ENCODE data around the gene ZBTB40. TPM values are rescaled to one million over a fixed set of nuclear protein-coding genes. Genes with fewer than 3 reads are reported as not detected.

ZBTB40 gene
- total RNA-seq, 1 experiment from 2014 or later, result 16.3 TPM

- Histone ChIP-seq H3K4me1 (ENCODE audit: insufficient read depth, low read length) (no peaks in the 10 kb centered on the region), H3K4me2 (ENCODE audit: insufficient read depth, insufficient read length, low read length) (no peak overlapping the region), H2BK20ac (ENCODE audit: low read depth, low read length, poor library complexity, severe bottlenecking) (no peak overlapping the region), H2BK12ac (ENCODE audit: insufficient read length, low read depth, low read length) (no peak overlapping the region), H3K27ac (ENCODE audit: insufficient read length, low read depth, low read length) (no peak overlapping the region), H4K8ac (replicated peaks; ENCODE audit: insufficient read length, low read depth, low read length) (no peak overlapping the region), H3K9ac (ENCODE audit: extremely low read depth, insufficient read length, low read length) (no peak overlapping the region), H2AFZ (ENCODE audit: low read length) (no peak overlapping the region), H3K14ac (ENCODE audit: insufficient read depth, low read length) (no peak overlapping the region), H3K23me2 (ENCODE audit: insufficient read length, low read depth, low read length, poor library complexity, severe bottlenecking) (peaks cover 4% of the 10 kb centered on the region), H3K79me2 (ENCODE audit: insufficient read depth, low read length) (no peaks in the 10 kb centered on the region; the same call in 1 of the 2 replicates), H4K5ac (ENCODE audit: insufficient read length, low read depth, low read length) (no peak overlapping the region), H3K27me3 (ENCODE audit: insufficient read depth, low read length) (no peaks in the 10 kb centered on the region; the same call in 1 of the 2 replicates), H2BK5ac (ENCODE audit: insufficient read length, low read length) (no peak overlapping the region), H3K18ac (ENCODE audit: insufficient read length, low read depth, low read length) (no peak overlapping the region), H3K79me1 (ENCODE audit: insufficient read depth, low read depth, low read length, poor library complexity, severe bottlenecking) (no peaks in the 10 kb centered on the region), H2BK15ac (ENCODE audit: low read depth, low read length) (no peak overlapping the region), H3K4ac (ENCODE audit: low read depth, low read length) (no peak overlapping the region), H3K9me3 (ENCODE audit: control insufficient read depth, low read depth, low read length) (no peaks in the 10 kb centered on the region), H2BK120ac (ENCODE audit: low read depth, low read length, poor library complexity, severe bottlenecking) (no peak overlapping the region), H3K23ac (ENCODE audit: insufficient read length, low read depth, low read length) (no peak overlapping the region), H3T11ph (ENCODE audit: low read length) (no peak overlapping the region), H4K20me1 (ENCODE audit: control insufficient read depth, insufficient read depth, insufficient read length) (no peaks in the 10 kb centered on the region), H2AK5ac (ENCODE audit: insufficient read length, low read length) (no peak overlapping the region), H3K56ac (ENCODE audit: insufficient read length, low read depth, low read length) (no peak overlapping the region), H4K91ac (ENCODE audit: insufficient read length, low read depth, low read length) (no peak overlapping the region)
- DNase-seq, result no peak
- WGBS (ENCODE audit: extremely low coverage, insufficient read length, low lambda C conversion rate), result no CpG with 5 or more reads among the region's 3 CpGs
- TF ChIP-seq CTCF (conservative IDR thresholded peaks at IDR 0.05), result no peak
- H3K9me3 Mint-ChIP-seq, result no peaks in the 10 kb centered on the region
- H3K27ac Mint-ChIP-seq, result no peak overlapping the region
- no peaks in the 10 kb centered on the region for H3K36me3 Mint-ChIP-seq (ENCODE audit: insufficient read depth in 1 of 3, low read depth in 3 of 3)
- no peaks in the 10 kb centered on the region for H3K27me3 Mint-ChIP-seq (ENCODE audit: low read depth)
- no peak overlapping the region for H3K4me3 Mint-ChIP-seq
- H3K4me1 Mint-ChIP-seq, result peaks cover 25 to 28% of the 10 kb centered on the region in 2 experiments
Observed at GRCh38 chr1:22457345-22457744, 5.7 kb downstream of the ZBTB40 start.
